HEK293T (cell line): ENCODE data around the gene AEBP1.

Experiments used
- BHLHE40 ChIP-seq: fragments of 450-650 bp; IDR thresholded peaks from 2 replicates; pipeline ENCODE4 v1.6.1; 2016; ENCODE audit warnings: mild to moderate bottlenecking, moderate library complexity, borderline replicate concordance
- ELF4 ChIP-seq: fragments of 450-650 bp; IDR thresholded peaks from 2 replicates; pipeline ENCODE4 v1.6.1; 2017; ENCODE audit warnings: antibody characterized with exemption
- FOXA1 ChIP-seq: fragments of 450-650 bp; IDR thresholded peaks from 2 replicates; pipeline ENCODE4 v1.6.1; 2016; ENCODE audit warnings: mild to moderate bottlenecking
- FOXK2 ChIP-seq: fragments of 450-650 bp; IDR thresholded peaks from 2 replicates; pipeline ENCODE4 v1.6.1; 2016; ENCODE audit warnings: mild to moderate bottlenecking
- FOXM1 ChIP-seq: fragments of 450-650 bp; IDR thresholded peaks from 2 replicates; pipeline ENCODE4 v1.6.1; 2017; ENCODE audit warnings: mild to moderate bottlenecking, borderline replicate concordance
- L3MBTL2 ChIP-seq: fragments of 450-650 bp; conservative IDR thresholded peaks from 2 replicates; pipeline ENCODE4 v1.6.1; 2016; ENCODE audit warnings: mild to moderate bottlenecking
- LEF1 ChIP-seq: fragments of 450-650 bp; IDR thresholded peaks from 2 replicates; pipeline ENCODE4 v1.6.1; 2017; ENCODE audit warnings: mild to moderate bottlenecking, borderline replicate concordance
- NFRKB ChIP-seq: fragments of 450-650 bp; IDR thresholded peaks from 2 replicates; pipeline ENCODE4 v1.6.1; 2016; ENCODE audit warnings: mild to moderate bottlenecking, moderate library complexity
- SP1 ChIP-seq: fragments of 450-650 bp; IDR thresholded peaks from 2 replicates; pipeline ENCODE4 v1.6.1; 2017
- TARDBP ChIP-seq: fragments of 450-650 bp; IDR thresholded peaks from 2 replicates; pipeline ENCODE4 v1.6.1; 2016
- ZNF384 ChIP-seq: fragments of 450-650 bp; IDR thresholded peaks from 2 replicates; pipeline ENCODE4 v1.6.1; 2016

GRCh38 chr7:44083796-44084195, 20.3 kb upstream of the AEBP1 start:
- no peak for TF ChIP-seq FOXK2
- no peak for TF ChIP-seq BHLHE40
- TF ChIP-seq NFRKB: no peak
- no peak for TF ChIP-seq ELF4
- no peak for TF ChIP-seq FOXM1
- no peak for TF ChIP-seq SP1
- TF ChIP-seq L3MBTL2: no peak
- TF ChIP-seq FOXA1: no peak
- TF ChIP-seq LEF1: no peak
- no peak for TF ChIP-seq TARDBP
- TF ChIP-seq ZNF384: no peak
